Measurements from ENCODE around the gene NHS.

DNA sequence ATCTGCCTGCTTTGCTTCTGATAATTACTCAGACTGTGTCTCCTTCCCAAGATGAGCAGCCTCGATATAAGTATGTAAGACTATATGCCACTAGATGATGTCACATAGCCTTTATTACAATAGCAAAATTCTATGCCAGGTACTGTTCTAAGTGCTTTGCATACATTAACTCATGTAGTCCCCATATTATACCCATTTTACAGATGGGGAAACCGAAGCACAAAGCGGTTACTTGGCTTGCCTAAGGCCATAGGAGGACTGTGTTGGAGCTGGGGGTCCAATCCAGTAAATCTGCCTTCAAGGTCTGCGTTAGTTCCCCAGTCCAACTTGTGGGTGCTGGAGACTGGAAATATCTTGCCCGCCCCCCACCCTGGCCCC is 361.5 kb downstream of the NHS start:
- TF ChIP-seq, protein P1, sequence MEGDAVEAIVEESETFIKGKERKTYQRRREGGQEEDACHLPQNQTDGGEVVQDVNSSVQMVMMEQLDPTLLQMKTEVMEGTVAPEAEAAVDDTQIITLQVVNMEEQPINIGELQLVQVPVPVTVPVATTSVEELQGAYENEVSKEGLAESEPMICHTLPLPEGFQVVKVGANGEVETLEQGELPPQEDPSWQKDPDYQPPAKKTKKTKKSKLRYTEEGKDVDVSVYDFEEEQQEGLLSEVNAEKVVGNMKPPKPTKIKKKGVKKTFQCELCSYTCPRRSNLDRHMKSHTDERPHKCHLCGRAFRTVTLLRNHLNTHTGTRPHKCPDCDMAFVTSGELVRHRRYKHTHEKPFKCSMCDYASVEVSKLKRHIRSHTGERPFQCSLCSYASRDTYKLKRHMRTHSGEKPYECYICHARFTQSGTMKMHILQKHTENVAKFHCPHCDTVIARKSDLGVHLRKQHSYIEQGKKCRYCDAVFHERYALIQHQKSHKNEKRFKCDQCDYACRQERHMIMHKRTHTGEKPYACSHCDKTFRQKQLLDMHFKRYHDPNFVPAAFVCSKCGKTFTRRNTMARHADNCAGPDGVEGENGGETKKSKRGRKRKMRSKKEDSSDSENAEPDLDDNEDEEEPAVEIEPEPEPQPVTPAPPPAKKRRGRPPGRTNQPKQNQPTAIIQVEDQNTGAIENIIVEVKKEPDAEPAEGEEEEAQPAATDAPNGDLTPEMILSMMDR (IDR thresholded peaks at IDR 0.05), result no peak
- no peak for TF ChIP-seq EZH2 (IDR thresholded peaks at IDR 0.05)
- no peak for TF ChIP-seq EZH2phosphoT487 (IDR thresholded peaks at IDR 0.05)

All from neural progenitor cell (in vitro differentiated cells).